GM21381 (cell line): ENCODE measurements around the gene MARVELD1.
"Not testable (repeated sequence)": the region's sequence is repeated elsewhere in the genome, so short reads cannot be mapped to it uniquely, and the experiment has no call there.

ENCODE experiments used
- ATAC-seq: cut with Tn5 transposase; IDR thresholded peaks from one replicate; pipeline ENCODE4 v1.9.1; 2021; ENCODE audit warnings: mild to moderate bottlenecking, moderate library complexity; ENCODE audit not compliant: unreplicated experiment

MARVELD1 gene

GRCh38 chr10:97689559-97690020 lies 23.9 kb upstream of the MARVELD1 start:
- no peak for ATAC-seq

GRCh38 chr10:97690133-97690532 lies 23.4 kb upstream of the MARVELD1 start:
- ATAC-seq, result no peak

GRCh38 chr10:97698072-97698655 lies 15.4 kb upstream of the MARVELD1 start:
- not testable (repeated sequence) for ATAC-seq

DNA sequence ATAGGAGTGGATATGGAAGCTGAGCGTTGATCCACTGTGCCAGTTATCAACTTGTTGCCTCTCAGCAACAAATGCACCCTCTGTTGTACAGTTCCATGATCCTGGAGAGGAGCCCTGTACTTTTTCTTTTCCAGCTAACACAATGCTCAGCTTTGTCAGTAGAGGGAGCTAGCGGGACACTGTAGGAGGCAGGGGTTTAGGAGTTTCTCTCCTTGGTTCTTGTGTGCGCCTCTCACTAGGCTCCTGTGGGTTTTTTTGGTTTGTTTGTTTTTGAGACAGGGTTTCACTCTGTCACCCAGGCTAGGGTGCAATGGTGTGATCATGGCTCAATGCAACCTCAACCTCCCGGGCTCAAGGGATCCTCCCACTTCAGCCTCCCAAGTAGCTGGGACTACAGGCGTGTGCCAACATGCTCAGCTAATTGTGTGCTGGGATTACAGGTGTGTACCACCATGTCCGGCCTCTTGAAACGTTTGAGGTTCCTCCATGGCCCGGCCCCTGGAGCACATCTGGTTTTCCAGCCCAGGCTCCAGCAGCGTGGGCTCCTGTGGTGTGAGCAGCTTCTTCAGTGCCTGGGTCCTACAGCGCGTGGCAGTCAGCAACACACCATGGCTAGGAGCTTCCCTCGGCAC lies 12.0 kb upstream of the MARVELD1 start:
- peak; percentile 73 for ATAC-seq

- ATAC-seq, result no peak
These were observed 10.0 kb upstream of the MARVELD1 start for GRCh38 chr10:97703398-97704067.

DNA sequence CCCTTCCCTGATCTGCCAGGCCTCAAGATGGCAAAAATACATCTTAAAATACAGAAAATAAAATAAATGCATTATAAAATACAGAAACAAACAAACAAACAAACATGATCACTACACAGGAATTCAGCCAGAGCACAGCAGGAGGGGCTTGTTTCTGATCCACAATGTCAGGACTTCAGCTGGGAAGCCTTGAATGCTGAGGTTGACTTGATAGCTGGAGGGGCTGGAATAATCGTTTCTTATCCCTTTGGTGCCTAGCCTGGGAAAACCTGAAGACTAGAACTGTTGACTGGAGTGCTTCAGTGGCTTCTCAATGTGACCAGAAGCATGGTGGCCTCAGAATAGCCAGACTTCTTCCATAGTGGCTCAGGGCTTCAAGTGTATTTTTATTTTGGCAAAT lies 9.2 kb upstream of the MARVELD1 start:
- no peak for ATAC-seq

DNA sequence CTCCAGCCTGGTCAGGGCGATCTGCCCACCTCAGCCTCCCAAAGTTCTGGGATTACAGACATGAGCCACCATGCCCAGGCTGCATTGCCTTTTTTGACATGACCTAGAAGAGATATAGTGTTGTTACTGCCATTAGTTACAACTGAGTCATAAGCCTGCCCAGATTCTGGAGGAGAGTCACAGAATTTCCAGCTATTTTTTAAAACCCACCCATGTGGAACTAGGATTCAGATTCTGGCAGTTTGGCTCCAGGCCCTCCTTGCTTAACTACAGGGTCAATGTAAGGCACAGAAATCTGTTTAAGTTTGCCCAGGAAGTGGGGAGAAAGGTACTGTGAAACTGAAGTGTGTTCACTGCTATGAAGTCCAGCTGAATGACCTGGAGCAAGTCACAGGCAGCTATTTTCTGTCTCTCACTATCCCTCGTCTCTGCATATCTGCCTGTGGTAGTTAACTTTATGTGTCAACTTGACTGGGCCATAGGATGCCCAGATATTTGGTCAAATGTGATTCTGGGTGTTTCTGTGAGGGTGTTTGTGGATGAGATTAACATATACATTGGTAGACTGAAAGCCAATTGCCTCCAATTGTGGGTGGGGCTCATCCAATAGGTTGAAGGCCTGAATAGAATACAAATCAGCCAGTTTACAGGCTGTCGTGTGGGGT lies 8.4 kb upstream of the MARVELD1 start:
- no peak for ATAC-seq

- ATAC-seq, result no peak
These were observed 6.2 kb upstream of the MARVELD1 start for GRCh38 chr10:97707134-97707861.

GRCh38 chr10:97708167-97708566 lies 5.4 kb upstream of the MARVELD1 start:
- ATAC-seq, result no peak

GRCh38 chr10:97708976-97709946 lies 4.3 kb upstream of the MARVELD1 start:
- no peak for ATAC-seq

- no peak for ATAC-seq
These were observed 1.6 kb upstream of the MARVELD1 start for GRCh38 chr10:97711640-97712572.

DNA sequence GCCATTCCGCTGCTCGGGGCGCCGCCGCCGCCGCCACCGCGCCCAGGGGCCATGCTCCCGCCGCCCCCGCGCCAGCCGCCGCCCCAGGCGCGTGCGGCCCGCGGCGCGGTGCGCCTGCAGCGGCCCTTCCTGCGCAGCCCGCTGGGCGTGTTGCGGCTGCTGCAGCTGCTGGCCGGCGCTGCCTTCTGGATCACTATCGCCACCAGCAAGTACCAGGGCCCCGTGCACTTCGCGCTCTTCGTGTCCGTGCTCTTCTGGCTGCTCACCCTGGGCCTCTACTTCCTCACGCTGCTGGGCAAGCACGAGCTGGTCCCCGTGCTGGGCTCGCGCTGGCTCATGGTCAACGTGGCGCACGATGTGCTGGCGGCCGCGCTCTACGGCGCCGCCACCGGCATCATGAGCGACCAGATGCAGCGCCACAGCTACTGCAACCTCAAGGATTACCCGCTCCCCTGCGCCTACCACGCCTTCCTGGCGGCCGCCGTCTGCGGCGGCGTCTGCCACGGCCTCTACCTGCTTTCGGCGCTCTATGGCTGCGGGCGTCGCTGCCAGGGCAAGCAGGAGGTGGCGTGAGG lies 383 bp downstream of the MARVELD1 start:
- ATAC-seq, result peak; percentile 72

GRCh38 chr10:97714401-97715258 lies 1.1 kb downstream of the MARVELD1 start:
- peak; percentile 34 for ATAC-seq

- no peak for ATAC-seq
These were observed 1.8 kb downstream of the MARVELD1 start for GRCh38 chr10:97715259-97715874.

DNA sequence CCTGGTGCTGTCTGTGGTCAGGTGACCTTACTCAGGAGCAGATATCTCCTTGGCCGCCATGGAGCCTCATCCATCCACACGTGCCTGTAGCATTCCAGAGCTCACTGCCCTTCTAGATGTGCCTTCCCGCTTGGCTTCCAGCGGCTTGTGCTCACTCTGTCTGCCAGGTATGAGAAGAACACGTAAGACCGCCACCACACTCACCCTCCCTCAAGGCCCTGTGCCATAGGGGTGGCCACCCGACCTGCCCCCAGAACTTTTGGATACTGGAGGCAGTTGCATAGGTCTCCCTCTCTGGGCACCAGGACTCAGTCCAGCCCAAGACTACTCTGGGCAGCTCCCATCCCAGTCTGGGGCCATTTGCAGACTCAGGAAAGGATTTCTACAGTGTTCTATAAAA lies 4.1 kb downstream of the MARVELD1 start:
- no peak for ATAC-seq

- ATAC-seq, result no peak
These were observed 4.6 kb downstream of the MARVELD1 start for GRCh38 chr10:97718178-97718577.

GRCh38 chr10:97718659-97719142 lies 5.2 kb downstream of the MARVELD1 start:
- ATAC-seq, result no peak
